Kidney (tissue), 14 donors: ENCODE measurements around the gene FFAR3. TPM values are rescaled to one million over a fixed set of nuclear protein-coding genes. Genes with fewer than 3 reads are reported as not detected.

Experiments used
- DNase-seq, 5 donors: peaks; one replicate each; pipeline ENCODE4 v3.0.0-alpha.2; 2013 to 2020
- FAIRE-seq: peaks from 2 replicates; lab custom pipeline; 2012; peaks lifted over from hg19 to GRCh38; lab: Jason Lieb, UNC
- H3K27ac ChIP-seq, 2 donors: one replicate each; pipeline ENCODE4 v1.7.0; 2013; ENCODE audit warnings: low read depth in 2 of 2, low read length in 2 of 2, inconsistent platforms in 1 of 2
- H3K27me3 ChIP-seq: one replicate; pipeline ENCODE4 v1.7.1; 2013; ENCODE audit warnings: low read length, inconsistent platforms; ENCODE audit not compliant: control insufficient read depth, insufficient read depth
- H3K36me3 ChIP-seq, 3 donors: one replicate each; pipeline versions ENCODE4 v1.7.0 to v1.7.1; 2013; ENCODE audit warnings: low read length in 3 of 3, control low read depth in 1 of 3, inconsistent platforms in 1 of 3; ENCODE audit not compliant: insufficient read depth in 3 of 3, control insufficient read depth in 2 of 3
- H3K4me1 ChIP-seq, 3 donors: one replicate each; pipeline versions ENCODE4 v1.7.0 to v1.7.1; 2013; ENCODE audit warnings: low read length in 3 of 3, inconsistent platforms in 1 of 3, low read depth in 1 of 3; ENCODE audit not compliant: control insufficient read depth in 2 of 3, insufficient read depth in 2 of 3
- H3K4me3 ChIP-seq, 3 donors: one replicate each; pipeline versions ENCODE4 v1.7.0 to v1.8.1; 2013; ENCODE audit warnings: low read length in 3 of 3, control low read depth in 1 of 3, inconsistent platforms in 1 of 3
- H3K9ac ChIP-seq, 3 donors: one replicate each; pipeline versions ENCODE4 v1.7.0 to v1.7.1; 2013; ENCODE audit warnings: low read length in 3 of 3, control low read depth in 1 of 3, inconsistent platforms in 1 of 3
- H3K9me3 ChIP-seq, 3 donors: one replicate each; pipeline versions ENCODE4 v1.7.0 to v1.7.1; 2013; ENCODE audit warnings: low read length in 3 of 3, control low read depth in 1 of 3, inconsistent platforms in 1 of 3; ENCODE audit not compliant: control insufficient read depth in 2 of 3, insufficient read depth in 1 of 3
- intact Hi-C: fragments of 100-400 bp; cut with DNase I; formaldehyde crosslinking; loops from one replicate; pipeline ENCODE4 v1.11.1; 2022
- microRNA-seq: library from miRNA; unstranded; fragments of <30 nt; microRNA quantifications from one replicate; pipeline ENCODE4 v1.2.0, GENCODE V29; 2020
- polyA plus RNA-seq: library from polyadenylated mRNA; stranded (reverse); fragments of 350-450 nt; fragmentation: Illumina TruSeq; extraction: RNeasy Lipid Tissue Mini Kit (QIAGEN cat#74804); gene quantifications from one replicate; pipeline ENCODE4 v1.2.3, GENCODE V29; 2014; ENCODE audit warnings: low read depth, low replicate concordance; ENCODE audit not compliant: insufficient read depth
- total RNA-seq: library from RNA; stranded (reverse); fragmentation: NEBNext Ultra II Directional; extraction: Animal tissue kit (Norgen Biotek cat#: 25700); gene quantifications from one replicate; pipeline ENCODE4 v1.2.1, GENCODE V29; 2021
- TF ChIP-seq, protein P1 (sequence below): IDR thresholded peaks from 3 replicates; pipeline ENCODE4 v1.5.1; 2012; ENCODE audit warnings: mild to moderate bottlenecking, moderate library complexity, borderline replicate concordance; ENCODE audit not compliant: insufficient read depth; ENCODE audit errors: extremely low read depth
- donor health status: control.
- donor health status: control.
- donor health status: control.
- donor health status: control.
- donor health status: control.
- donor health status: DM: yes; HTN: yes; CAD: no.
- donor health status: Normal renal cell carcinoma (clear cell type).

Gene FFAR3
- total and polyA plus RNA-seq, 2 donors from 2014 or later: not detected

- Histone ChIP-seq H3K4me3 (no peak overlapping the region), H3K36me3 (no peaks in the 10 kb centered on the region), H3K9ac (no peak overlapping the region), H3K27ac (no peak overlapping the region), H3K4me1 (no peaks in the 10 kb centered on the region), H3K9me3 (no peaks in the 10 kb centered on the region), H3K27me3 (no peaks in the 10 kb centered on the region)
- DNase-seq (no peak), FAIRE-seq (no peak)
- intact Hi-C loops: no loop called here
- TF ChIP-seq, protein P1, sequence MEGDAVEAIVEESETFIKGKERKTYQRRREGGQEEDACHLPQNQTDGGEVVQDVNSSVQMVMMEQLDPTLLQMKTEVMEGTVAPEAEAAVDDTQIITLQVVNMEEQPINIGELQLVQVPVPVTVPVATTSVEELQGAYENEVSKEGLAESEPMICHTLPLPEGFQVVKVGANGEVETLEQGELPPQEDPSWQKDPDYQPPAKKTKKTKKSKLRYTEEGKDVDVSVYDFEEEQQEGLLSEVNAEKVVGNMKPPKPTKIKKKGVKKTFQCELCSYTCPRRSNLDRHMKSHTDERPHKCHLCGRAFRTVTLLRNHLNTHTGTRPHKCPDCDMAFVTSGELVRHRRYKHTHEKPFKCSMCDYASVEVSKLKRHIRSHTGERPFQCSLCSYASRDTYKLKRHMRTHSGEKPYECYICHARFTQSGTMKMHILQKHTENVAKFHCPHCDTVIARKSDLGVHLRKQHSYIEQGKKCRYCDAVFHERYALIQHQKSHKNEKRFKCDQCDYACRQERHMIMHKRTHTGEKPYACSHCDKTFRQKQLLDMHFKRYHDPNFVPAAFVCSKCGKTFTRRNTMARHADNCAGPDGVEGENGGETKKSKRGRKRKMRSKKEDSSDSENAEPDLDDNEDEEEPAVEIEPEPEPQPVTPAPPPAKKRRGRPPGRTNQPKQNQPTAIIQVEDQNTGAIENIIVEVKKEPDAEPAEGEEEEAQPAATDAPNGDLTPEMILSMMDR: no peak
These were observed 49.4 kb downstream of the FFAR3 start for GRCh38 chr19:35407619-35408018.

- FAIRE-seq: no peak
- TF ChIP-seq, protein P1: no peak
- no peak overlapping the region for H3K9ac ChIP-seq
- no peaks in the 10 kb centered on the region for H3K36me3 ChIP-seq
- H3K4me1 ChIP-seq: no peaks in the 10 kb centered on the region
- intact Hi-C loops: no loop called here
- no peaks in the 10 kb centered on the region for H3K27me3 ChIP-seq
- H3K4me3 ChIP-seq: no peak overlapping the region
- H3K9me3 ChIP-seq: no peaks in the 10 kb centered on the region
- DNase-seq: no peak
- H3K27ac ChIP-seq: no peak overlapping the region
These were observed 50.3 kb downstream of the FFAR3 start for GRCh38 chr19:35408284-35409171.

DNA sequence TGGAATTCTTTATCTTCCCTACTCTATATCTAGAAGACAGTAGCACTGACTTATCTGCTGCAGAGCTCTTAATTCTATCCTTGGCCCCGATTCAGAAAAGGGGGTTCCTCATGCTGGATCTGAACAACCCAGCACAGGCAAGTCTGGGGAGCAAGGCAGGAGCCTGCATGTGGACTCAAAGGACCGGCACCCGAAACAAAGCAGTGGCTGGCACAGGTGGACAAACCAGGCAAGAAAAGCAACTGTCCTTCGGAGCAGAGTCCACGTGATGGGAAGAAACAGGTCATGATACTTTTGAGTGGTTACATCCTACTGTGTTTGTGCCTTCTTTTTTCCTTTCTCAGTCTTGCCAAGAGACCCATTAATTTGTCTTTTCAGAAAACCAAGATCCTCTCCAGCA, 50.9 kb downstream of the FFAR3 start:
- FAIRE-seq (no peak), DNase-seq (no peak)
- Histone ChIP-seq H3K36me3 (no peaks in the 10 kb centered on the region), H3K27me3 (no peaks in the 10 kb centered on the region), H3K4me3 (no peak overlapping the region), H3K4me1 (no peaks in the 10 kb centered on the region), H3K9ac (no peak overlapping the region), H3K27ac (no peak overlapping the region), H3K9me3 (no peaks in the 10 kb centered on the region)
- TF ChIP-seq, protein P1: no peak
- intact Hi-C loops: no loop called here

Small RNAs within 50 kb of the gene (microRNA-seq; reads per million reads assigned to microRNA genes)
- gene MIR5196: not detected

Other genes starting within 250 kb of the FFAR3 start
- gene FXYD3, start 242.6 kb upstream of the FFAR3 start, total RNA-seq: 33.7 TPM
- 26.4 TPM for gene FXYD3, start 242.6 kb upstream of the FFAR3 start, polyA plus RNA-seq
- gene LGI4, start 223.4 kb upstream of the FFAR3 start, total RNA-seq: 7.5 TPM
- gene LGI4, start 223.4 kb upstream of the FFAR3 start, polyA plus RNA-seq: 5.1 TPM
- 31.8 TPM for gene FXYD1, start 219.6 kb upstream of the FFAR3 start, total RNA-seq
- 39.0 TPM for gene FXYD1, start 219.6 kb upstream of the FFAR3 start, polyA plus RNA-seq
- 0.94 TPM for gene FXYD7, start 215.2 kb upstream of the FFAR3 start, total RNA-seq
- gene FXYD7, start 215.2 kb upstream of the FFAR3 start, polyA plus RNA-seq: not detected
- gene FXYD5, start 203.7 kb upstream of the FFAR3 start, total RNA-seq: 84.5 TPM
- 41.9 TPM for gene FXYD5, start 203.7 kb upstream of the FFAR3 start, polyA plus RNA-seq
- gene FAM187B, start 129.7 kb upstream of the FFAR3 start, total RNA-seq: not detected
- gene FAM187B, start 129.7 kb upstream of the FFAR3 start, polyA plus RNA-seq: not detected
- gene LSR, start 109.5 kb upstream of the FFAR3 start, total RNA-seq: 87.2 TPM
- gene LSR, start 109.5 kb upstream of the FFAR3 start, polyA plus RNA-seq: 37.9 TPM
- gene USF2, start 89.5 kb upstream of the FFAR3 start, total RNA-seq: 118 TPM
- gene USF2, start 89.5 kb upstream of the FFAR3 start, polyA plus RNA-seq: 82.8 TPM
- 1.3 TPM for gene HAMP, start 75.9 kb upstream of the FFAR3 start, total RNA-seq
- gene HAMP, start 75.9 kb upstream of the FFAR3 start, polyA plus RNA-seq: 1.1 TPM
- gene MAG, start 66.3 kb upstream of the FFAR3 start, total RNA-seq: 1.1 TPM
- gene MAG, start 66.3 kb upstream of the FFAR3 start, polyA plus RNA-seq: 0.41 TPM
- 15.4 TPM for gene CD22, start 29.3 kb upstream of the FFAR3 start, total RNA-seq
- gene CD22, start 29.3 kb upstream of the FFAR3 start, polyA plus RNA-seq: 0.82 TPM
- not detected for gene FFAR1, start 10.6 kb upstream of the FFAR3 start, total RNA-seq
- not detected for gene FFAR1, start 10.6 kb upstream of the FFAR3 start, polyA plus RNA-seq
- not detected for gene GPR42, start 12.6 kb downstream of the FFAR3 start, total RNA-seq
- not detected for gene GPR42, start 12.6 kb downstream of the FFAR3 start, polyA plus RNA-seq
- gene FFAR2, start 89.8 kb downstream of the FFAR3 start, total RNA-seq: 0.22 TPM
- gene FFAR2, start 89.8 kb downstream of the FFAR3 start, polyA plus RNA-seq: not detected
- gene KRTDAP, start 132.0 kb downstream of the FFAR3 start, total RNA-seq: not detected
- not detected for gene KRTDAP, start 132.0 kb downstream of the FFAR3 start, polyA plus RNA-seq
- 150 TPM for gene DMKN, start 155.2 kb downstream of the FFAR3 start, total RNA-seq
- 137 TPM for gene DMKN, start 155.2 kb downstream of the FFAR3 start, polyA plus RNA-seq
- not detected for gene SBSN, start 169.9 kb downstream of the FFAR3 start, total RNA-seq
- not detected for gene SBSN, start 169.9 kb downstream of the FFAR3 start, polyA plus RNA-seq
- gene GAPDHS, start 175.0 kb downstream of the FFAR3 start, total RNA-seq: not detected
- gene GAPDHS, start 175.0 kb downstream of the FFAR3 start, polyA plus RNA-seq: not detected
- 76.9 TPM for gene TMEM147, start 187.2 kb downstream of the FFAR3 start, total RNA-seq
- gene TMEM147, start 187.2 kb downstream of the FFAR3 start, polyA plus RNA-seq: 233 TPM
- gene ATP4A, start 205.2 kb downstream of the FFAR3 start, total RNA-seq: not detected
- not detected for gene ATP4A, start 205.2 kb downstream of the FFAR3 start, polyA plus RNA-seq
- not detected for gene PMIS2, start 227.7 kb downstream of the FFAR3 start, total RNA-seq
- not detected for gene PMIS2, start 227.7 kb downstream of the FFAR3 start, polyA plus RNA-seq